HG02678 (cell line): ENCODE results near the gene HMGB1.
A peak's percentile ranks its signal among the peaks of the same experiment; 100 is the strongest.

Experiments used
- ATAC-seq: cut with Tn5 transposase; IDR thresholded peaks from one replicate; pipeline ENCODE4 v1.9.1; 2021; ENCODE audit warnings: mild to moderate bottlenecking, moderate library complexity; ENCODE audit not compliant: unreplicated experiment

HMGB1 gene

DNA sequence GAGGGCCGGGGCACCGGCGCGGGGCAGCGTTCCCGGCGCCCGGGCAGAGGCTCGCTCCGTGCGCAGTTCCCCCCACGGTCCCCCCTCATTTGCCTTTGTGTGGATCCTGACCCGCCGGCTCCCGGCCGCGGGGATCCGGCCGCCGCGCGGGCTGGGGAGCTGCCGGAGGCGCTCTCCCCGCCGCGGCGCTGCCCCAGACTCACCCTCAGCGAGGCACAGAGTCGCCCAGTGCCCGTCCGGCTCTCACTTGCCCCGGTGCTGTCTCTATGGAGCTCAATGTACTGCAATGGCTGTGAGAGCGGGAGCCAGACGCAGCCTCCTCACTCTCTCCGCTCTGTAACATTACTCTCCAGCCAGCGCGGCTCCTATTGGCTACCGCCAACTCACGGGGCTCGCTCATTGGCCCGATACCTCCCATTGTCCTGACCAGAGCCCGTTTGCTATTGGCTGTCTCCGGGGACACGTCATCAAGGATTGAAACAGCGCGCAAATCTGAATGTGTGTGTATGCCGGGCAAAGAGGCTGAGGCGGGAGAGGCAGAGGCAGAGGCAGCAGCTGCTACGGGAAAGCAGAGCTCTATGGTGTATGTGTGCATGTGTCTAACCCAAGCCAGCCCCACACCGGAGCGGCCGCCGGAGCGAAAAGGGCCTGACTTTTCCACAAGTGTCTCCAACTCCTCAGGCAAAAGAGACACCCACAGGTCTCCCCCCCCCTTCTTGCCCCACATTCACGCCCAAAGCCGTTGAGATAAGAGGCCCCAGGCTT is at the start of gene HMGB1:
Gene HMGB1 (minus strand): TSS at position 344 of the 765 bp plus-strand sequence. CDS start 2,256 bp downstream, outside the sequence.
- peak; percentile 86 for ATAC-seq

DNA sequence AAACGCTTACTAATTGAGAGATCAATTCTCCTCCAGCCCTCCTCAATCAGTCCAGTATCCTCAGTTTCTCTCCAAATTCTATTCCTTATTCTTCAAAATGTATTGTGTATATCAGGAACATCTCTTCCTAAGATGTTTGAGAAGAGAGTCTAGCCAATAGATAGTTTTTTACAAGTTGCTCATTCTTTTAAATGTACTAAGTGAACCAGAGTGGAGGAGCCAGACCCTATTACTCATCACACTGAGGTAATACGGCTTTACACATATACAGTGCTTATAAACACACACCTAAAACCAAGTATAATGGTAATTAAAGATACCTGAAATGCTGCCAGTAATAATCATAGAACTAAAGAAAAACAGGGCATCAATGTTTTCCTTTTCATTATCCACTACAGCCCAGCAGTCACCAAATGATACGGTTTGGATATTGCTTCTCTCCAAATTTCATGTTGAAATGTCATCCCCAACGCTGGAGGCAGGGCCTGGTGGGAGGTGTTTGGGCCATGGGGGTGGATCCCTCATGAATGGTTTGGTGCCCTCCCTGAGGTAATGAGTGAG is 45.2 kb upstream of the HMGB1 start:
- ATAC-seq = no peak

DNA sequence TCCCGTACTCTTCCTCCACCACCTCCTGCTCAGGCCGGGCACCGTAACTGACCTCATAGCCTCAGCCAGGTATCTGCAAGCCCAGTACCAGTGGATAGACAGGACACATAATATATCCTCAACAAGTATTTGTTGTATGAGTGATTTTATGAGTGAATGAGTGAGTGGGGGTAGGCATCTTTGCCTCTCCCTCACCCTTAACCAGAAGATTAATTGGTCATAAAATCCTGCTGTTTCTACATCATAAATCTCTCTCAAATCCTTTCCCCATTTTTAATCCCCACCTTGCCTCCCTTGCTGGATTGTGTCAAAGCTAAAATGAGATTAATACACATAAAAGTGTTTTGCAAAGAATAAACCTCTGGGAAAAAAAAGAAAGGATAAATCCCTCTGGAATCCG is 44.4 kb upstream of the HMGB1 start:
- no peak for ATAC-seq

DNA sequence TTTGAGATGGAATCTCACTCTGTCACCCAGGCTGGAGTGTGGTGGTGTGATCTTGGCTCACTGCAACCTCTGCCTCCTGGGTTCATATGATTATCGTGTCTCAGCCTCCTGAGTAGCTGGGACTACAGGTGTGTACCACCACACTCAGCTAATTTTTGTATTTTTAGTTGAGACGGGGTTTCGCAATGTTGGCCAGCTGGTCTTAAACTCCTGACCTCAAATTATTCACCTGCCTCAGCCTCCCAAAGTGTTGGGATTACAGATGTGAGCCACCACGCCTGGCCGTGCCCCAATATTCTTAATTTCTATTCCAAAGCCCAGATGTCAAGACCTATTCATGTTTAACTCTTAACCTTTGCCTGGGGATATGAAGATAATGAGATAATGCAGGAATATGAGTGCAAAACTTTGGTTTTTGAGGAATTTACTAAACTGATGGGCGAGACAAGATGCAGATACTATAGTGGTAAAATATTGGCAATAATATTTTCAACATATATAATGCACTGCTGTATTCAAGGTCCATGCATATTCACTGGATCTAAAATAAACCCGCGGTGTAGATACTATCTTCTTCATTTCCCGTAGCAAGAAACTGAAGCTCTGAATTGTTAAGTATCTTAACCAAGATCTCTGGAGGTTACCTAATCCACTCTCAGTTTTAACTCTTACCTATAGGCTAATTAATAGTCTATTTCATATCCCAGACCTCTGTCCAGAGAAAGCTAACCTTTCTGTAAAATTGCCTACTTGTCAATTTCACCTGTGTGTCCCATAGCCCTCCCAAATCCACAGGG is 43.7 kb upstream of the HMGB1 start:
- ATAC-seq = no peak

DNA sequence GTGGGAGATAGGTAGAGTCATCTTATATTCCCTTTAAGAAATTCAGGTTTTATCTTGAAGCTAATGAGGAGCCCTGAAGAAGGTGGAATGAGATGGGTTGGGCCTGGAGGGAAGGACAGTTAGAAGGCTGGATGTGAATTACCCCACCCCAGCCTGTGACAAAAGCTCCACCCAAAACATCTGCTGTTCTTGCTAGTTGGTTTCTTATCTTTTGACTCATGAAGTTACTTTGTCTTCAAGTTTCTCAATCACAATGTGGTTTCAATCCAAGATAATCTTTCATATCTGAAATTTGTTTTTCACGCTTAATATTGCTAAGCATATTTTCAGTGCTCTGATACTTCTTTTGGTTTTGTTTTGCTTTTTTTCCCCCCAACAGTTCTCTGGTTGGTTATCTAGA is 38.3 kb upstream of the HMGB1 start:
- peak; percentile 76 for ATAC-seq

DNA sequence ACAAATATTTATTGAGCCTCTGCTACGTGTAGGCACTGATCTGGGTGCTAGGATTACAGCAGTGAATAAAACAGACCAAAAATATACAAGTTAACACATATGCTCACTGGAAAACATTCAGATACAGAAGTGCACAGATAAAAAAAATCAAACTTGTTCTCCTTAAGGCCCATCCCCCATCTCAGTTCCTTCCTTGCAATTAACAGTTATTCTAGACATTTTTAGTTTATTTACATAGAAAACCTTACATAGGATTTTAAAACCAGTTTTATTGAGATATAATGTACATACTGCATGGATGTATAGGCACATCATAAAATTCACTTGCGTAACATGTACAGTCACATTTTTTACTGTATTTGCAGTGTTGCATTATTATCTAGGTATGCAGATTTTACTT is 36.5 kb upstream of the HMGB1 start:
- no peak for ATAC-seq

DNA sequence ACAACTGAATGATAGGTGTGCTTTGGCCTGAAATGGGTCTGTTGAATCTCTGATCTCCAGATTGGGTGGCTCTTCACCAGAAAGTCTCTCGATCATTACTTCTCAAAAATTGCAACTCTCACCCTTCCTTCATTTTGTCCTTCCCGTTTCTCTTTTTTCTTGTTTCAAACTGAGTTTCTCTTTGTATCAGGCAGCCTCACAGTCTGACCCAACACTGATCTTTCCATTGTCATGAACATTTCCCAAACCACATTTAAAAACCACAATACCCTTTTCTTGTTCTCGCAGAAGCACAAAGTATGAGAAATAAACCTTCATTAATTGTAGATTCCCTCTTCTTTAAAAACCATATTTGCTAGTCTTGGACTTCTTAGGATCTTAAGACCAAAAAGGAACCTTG is 33.6 kb upstream of the HMGB1 start:
- no peak for ATAC-seq

DNA sequence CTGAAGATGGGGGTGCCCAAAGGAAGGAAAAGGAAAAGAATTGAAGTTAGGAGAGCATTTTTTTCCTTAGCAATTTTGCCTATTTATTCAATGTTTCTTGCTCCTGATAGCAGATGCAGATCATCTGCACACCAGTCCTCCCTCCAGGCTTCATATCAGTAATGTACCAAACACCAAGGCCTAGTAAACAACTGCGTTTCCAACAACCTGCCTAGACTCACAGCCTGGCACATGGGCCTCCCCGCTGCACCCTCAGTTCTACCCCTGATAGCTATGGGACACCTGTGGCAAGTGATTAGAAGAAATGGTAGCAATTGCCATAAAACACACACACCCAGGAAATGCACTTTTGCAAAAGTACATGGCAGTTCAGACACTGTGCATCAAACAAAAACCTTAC is 30.4 kb upstream of the HMGB1 start:
- no peak for ATAC-seq

DNA sequence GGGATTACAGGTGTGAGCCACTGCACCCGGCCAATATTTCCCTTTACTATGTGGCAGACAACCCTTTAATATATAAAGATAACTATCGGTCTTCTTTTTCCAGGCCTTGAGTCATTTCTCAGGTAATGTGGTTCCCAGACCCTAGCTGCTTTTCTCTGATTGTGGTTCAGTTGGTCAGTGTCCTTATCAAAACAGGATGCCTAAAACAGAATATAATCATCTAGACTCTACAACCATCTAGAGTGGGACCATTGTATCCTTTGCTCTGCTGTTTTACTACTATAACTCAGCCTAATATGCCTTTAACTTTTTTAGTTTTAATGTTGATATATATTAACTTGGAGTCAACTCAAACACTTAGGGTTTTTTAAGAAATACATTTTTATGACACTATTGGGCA is 30.0 kb upstream of the HMGB1 start:
- ATAC-seq = no peak

DNA sequence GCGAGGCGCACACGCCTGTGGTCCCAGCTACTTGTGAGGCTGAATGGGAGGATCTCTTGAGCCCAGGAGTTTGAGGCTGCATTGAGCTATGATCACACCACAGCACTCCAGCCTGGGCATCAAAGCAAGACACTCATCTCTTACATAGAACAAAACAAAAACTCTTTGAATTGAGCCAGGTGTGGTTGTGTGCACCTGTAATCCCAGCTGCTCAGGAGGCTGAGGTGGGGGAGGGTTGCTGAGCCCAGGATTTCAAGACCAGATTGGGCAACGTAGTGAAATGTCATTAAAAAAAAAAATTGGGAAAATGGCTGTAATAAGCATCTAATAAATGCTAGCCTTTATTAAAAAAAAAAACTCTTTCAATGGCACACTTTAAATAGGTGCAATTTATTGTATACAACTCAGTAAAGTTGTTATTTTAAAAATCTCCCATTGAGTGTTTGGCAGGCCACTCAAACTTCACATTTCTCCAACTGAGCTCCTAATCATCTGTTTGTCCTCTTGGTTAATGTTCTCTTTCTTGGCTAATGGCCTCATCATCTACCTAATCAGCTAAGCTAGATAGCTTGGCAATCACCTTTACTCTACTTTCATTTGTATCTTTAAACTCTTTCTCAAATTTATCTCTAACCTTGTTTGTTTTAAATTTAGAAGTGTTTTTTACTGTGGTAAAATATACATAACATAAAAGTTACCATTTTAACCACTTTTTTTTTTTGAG is 28.1 kb upstream of the HMGB1 start:
- no peak for ATAC-seq

DNA sequence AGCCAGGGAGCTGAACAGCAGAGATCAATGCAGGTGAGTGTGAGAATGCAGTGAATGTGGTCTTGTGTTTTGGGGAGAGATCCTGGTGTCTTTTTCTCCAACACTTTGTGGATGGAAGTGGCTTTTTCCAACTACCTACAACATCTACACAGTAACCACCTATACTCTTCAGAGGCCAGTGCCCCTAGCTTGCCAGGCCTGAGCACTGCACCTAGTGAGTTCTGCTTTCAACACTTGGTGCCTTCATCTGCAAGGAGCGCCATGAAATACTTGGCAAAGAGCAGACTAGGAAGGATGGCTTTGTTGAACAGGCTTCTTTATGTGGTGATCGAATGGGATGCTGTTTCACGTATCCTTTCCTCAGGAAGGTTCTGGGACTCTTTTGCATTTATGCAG is 21.3 kb upstream of the HMGB1 start:
- ATAC-seq = no peak

DNA sequence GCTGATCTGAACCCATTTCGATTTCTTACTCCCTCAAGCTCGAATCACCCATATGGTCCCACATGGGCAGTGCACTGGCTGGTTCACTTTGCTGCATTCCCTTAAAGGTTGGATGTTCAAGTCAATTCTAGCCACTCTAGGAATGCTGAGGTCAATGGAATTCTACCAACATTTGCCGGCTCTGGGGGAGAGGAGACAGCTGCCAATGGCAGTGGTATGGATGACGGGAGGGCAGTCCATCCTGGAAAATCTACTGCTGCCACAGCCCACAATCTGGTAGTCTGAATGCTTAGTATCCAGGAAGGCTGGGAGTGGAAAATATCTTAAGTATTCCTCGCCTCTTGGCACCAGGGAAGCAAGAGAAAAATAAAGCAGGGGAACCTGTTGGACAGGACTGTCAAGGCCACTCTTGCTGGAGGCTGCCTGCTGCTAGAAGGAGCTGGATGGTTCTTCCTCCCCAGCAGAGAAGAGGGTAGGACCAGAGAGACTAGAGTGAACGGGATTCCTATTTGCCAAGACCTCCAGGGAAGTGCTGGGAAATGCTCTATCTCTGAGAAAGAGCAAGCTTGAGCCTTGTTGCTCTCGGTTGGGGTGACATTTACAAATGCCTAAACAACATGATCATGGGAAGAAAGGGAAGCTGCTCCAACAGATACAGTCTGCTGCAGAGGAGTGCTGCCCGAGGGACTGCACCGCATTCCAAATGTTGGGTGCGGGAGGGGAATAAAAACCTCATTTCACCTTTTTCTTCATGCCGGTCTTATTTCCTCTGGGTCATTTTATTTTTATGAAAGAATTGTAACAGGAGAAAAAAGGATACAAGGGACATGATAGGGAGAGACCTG is 20.7 kb upstream of the HMGB1 start:
- ATAC-seq = no peak

DNA sequence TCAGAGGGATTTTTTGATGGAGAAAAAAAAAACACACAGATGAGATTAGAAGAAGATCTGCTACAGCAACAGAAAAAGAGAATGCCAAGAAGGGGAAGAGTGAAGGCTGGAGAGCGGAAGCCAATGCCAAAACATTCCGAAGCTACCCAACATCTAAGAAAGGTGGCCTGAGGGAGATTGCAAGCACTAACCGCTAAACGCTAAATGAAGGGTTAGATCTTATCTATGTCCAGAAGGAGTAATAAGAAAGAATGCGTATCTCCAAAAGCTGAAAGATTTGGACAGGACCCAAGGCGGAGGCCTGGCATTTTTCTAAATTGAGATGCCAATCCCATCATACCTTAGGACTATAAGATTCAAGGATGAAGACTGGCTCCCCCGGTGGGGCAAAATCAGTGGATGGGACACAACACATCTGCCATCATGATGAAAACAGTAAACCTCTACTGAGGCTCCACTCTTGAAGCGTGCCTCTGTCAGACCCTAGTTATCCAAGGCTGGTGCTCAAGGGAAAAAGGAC is 15.6 kb upstream of the HMGB1 start:
- ATAC-seq = no peak

DNA sequence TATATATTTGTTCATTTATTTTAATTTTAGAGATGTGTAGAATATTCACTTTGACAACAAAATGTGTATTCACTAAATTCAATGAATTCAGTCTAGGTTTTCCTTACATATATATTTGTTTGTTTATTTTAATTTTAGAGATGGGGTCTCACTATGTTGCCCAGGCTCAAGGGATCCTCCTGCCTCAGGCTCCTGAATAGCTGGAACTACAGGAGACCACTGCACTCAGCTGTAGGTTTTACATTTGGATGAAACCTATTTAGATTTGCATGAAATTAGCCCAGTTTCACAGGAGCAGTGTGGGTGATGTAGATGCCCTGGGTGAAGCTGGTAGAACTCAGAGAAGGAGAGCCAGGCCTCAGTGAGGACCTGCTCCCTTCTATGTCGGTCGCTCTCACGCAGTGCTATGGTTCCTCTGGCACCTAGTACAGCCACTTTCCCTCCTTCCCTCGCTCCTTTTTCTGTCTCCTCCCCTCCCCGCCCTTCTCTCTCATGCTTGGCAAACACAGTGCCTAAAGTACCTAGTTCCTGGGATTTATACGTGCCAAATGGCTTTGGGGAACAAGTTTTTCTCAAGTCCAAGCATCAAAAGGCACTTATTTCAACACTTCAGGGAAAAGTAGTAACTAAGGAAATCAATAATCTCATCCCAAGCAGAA is 14.7 kb upstream of the HMGB1 start:
- no peak for ATAC-seq

DNA sequence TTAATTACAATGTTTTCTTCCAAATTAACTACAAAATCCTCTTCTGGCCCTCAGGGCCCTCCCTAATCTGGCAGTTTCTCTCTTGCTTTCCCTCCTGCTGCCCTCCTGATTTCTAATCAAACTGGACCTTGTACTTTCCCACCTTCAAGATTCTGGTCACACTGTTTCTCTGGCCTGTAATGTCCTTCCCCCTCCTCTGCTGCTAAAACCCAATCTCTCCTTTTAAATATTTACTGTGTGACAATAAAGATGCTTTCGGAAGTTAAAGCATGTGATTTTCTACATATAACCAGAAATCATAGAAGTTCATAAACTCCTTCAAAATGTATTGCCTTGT is 14.1 kb upstream of the HMGB1 start:
- ATAC-seq = no peak

DNA sequence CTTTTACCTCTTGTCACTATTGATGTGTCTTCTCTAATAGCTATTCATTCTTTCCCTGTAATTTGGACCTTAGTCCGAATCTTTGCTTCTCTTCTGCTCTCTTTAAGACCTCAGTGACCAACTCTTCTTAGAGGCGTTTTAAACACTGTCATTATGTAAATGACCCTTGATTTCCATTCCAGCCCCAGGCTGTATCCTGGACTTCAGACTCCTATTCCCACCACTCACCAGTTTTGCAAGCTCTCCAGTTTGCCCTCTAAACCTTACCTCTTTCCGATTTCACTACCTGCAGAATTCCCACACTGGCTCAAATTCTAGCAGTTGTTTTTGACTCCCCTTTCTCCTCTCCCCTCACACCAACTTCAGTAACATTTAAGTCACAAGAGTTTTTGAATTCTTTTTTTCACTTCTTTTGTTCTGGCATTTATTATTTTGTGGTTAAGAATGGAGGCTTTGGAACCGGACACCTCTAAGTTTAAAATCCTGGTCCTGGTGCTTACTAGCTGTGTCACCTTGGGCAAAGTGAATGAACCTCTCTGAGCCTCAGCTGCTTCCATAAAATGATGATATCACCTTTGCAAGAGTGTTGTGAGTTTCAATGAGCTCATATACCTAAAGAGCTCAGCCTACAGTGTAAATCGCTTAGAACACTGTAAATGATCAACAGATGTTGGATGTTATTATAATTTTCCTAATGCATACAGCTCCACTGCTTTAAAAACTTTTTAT is 13.6 kb upstream of the HMGB1 start:
- ATAC-seq = no peak

DNA sequence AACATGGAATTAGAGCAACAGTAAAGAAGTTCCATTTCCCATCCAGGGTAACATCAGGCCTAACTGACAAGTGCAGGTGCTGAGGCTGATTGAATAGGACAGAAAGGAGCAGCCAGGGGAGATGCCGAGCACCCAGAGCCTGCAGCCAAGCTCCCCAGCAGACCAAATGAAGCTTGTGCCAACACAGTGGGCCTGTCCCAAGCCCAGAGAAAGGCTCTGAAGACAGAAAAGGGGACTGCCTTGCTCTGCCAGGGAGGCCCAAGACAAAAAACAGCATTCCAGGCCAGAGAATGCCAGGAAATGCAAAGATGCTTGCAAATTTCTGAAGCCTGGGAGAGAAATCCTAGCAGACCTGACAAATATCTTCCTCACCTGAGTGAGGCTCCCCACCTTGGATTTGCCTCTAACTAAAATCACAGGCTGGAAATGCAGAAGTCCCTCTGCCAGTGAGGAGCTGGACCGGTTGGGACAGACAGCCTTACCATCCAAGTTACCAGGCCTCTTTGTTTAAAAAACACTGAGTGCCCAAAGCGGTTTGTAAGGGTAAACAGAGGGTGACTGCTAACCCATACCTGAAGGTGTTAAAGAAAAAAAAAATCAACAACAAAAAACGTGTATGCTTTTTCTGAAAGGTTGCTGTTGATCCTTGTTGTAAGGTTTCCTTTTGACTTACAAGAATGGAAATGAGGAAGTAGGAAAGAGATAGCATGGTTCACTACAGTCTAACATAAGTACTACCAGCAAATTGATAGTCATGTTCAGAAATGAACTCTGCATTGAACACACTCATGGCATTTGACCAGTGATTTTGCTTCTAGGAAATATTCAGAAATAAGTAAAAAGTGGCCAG is 11.8 kb upstream of the HMGB1 start:
- peak; percentile 82 for ATAC-seq

DNA sequence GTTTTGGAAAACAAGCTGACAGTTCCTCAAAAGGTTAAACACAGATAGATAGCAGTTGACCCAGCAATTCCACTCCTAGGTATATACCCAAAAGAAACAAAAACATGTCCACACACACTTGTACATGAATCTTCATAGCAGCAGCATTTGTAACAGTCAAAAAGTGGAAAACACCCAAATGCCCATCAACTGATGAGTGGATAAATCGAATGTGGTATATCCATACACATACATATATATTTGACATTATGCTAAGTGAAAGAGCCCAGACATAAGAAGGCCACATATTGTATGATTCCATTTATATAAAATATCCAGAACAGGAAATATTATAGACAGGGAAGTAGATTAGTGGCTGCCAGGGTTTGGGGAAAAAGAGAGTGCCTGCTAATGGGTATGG is 7.9 kb upstream of the HMGB1 start:
- no peak for ATAC-seq
